GM23248 (cell line): ENCODE results near the gene SATB1.

Experiments used
- EZH2 ChIP-seq: fragments of 200-600 bp; sonication (generic); IDR thresholded peaks from 2 replicates; pipeline ENCODE4 v1.6.1; 2018; ENCODE audit warnings: antibody characterized with exemption, mild to moderate bottlenecking; ENCODE audit not compliant: insufficient read depth, poor library complexity, severe bottlenecking
- EZH2phosphoT487 ChIP-seq: fragments of 200-600 bp; sonication (generic); IDR thresholded peaks from 2 replicates; pipeline ENCODE4 v1.6.1; 2018; ENCODE audit warnings: antibody characterized with exemption, moderate library complexity, mild to moderate bottlenecking, low read depth; ENCODE audit not compliant: insufficient read depth

GRCh38 chr3:18434711-18435110, 9.6 kb upstream of the SATB1 start:
- TF ChIP-seq EZH2phosphoT487 (no peak), EZH2 (no peak)
